WTC11 (cell line): ENCODE measurements around the gene LAMA2. TPM values are rescaled to one million over a fixed set of nuclear protein-coding genes. Genes with fewer than 3 reads are reported as not detected.
A peak's percentile ranks its signal among the peaks of the same experiment; 100 is the strongest.

Source experiments
- ATAC-seq: fragments of 200-7000 bp; cut with Tn5 transposase; 2 replicates; pipeline ENCODE4 v1.10.0; 2021; ENCODE audit warnings: mild to moderate bottlenecking, moderate library complexity
- CTCF ChIA-PET: fragments of 300-600 bp; sonication (Branson Sonifier 250); formaldehyde crosslinking; loops from one replicate; lab custom pipeline; 2021; ENCODE audit warnings: antibody characterized with exemption; lab: Charles Lee
- POLR2A ChIA-PET: fragments of 350-600 bp; sonication (Branson Sonifier 250); formaldehyde crosslinking; loops from one replicate; lab custom pipeline; 2021; ENCODE audit warnings: antibody characterized with exemption; lab: Charles Lee
- DNase-seq: peaks from one replicate; pipeline ENCODE4 v3.0.0; 2021; ENCODE audit warnings: low spot score
- H3K27ac Mint-ChIP-seq: 2 replicates; pipeline ENCODE4 v1.8.0; 2021; ENCODE audit warnings: mixed read lengths
- H3K27me3 Mint-ChIP-seq: 2 replicates; pipeline ENCODE4 v1.8.0; 2021; ENCODE audit warnings: low read depth, mild to moderate bottlenecking, moderate library complexity, mixed read lengths
- H3K36me3 Mint-ChIP-seq: 2 replicates; pipeline ENCODE4 v1.8.0; 2021; ENCODE audit warnings: mixed read lengths
- H3K4me1 Mint-ChIP-seq: 2 replicates; pipeline ENCODE4 v1.8.0; 2022; ENCODE audit warnings: mixed read lengths
- H3K4me3 Mint-ChIP-seq: 2 replicates; pipeline ENCODE4 v1.8.0; 2021; ENCODE audit warnings: mild to moderate bottlenecking, moderate library complexity, mixed read lengths
- H3K9me3 Mint-ChIP-seq: 2 replicates; pipeline ENCODE4 v1.8.0; 2021; ENCODE audit warnings: mixed read lengths
- ELF4 ChIP-seq: sonication (generic); formaldehyde crosslinking; IDR thresholded peaks from 2 replicates; pipeline ENCODE4 v1.8.1; 2022; ENCODE audit warnings: low read depth, mild to moderate bottlenecking, moderate library complexity, missing genetic modification reagents
- EMX1 ChIP-seq: fragments of 250-450 bp; sonication (Bioruptor Pico); IDR thresholded peaks from 2 replicates; pipeline ENCODE4 v1.8.0; 2021; ENCODE audit warnings: mild to moderate bottlenecking
- ETV6 ChIP-seq: sonication (generic); formaldehyde crosslinking; IDR thresholded peaks from 2 replicates; pipeline ENCODE4 v1.8.1; 2022; ENCODE audit warnings: mild to moderate bottlenecking, missing genetic modification reagents
- FOXP1 ChIP-seq: sonication (generic); formaldehyde crosslinking; IDR thresholded peaks from 2 replicates; pipeline ENCODE4 v1.8.0; 2022; ENCODE audit warnings: missing genetic modification reagents, mild to moderate bottlenecking, moderate library complexity, borderline replicate concordance
- JUN ChIP-seq: sonication (generic); formaldehyde crosslinking; IDR thresholded peaks from 2 replicates; pipeline ENCODE4 v1.8.0; 2023; ENCODE audit warnings: mild to moderate bottlenecking, missing genetic modification reagents
- MLX ChIP-seq: sonication (generic); formaldehyde crosslinking; IDR thresholded peaks from 2 replicates; pipeline ENCODE4 v1.8.1; 2023; ENCODE audit warnings: mild to moderate bottlenecking, missing genetic modification reagents, moderate library complexity
- NFE2L1 ChIP-seq: sonication (generic); formaldehyde crosslinking; IDR thresholded peaks from 2 replicates; pipeline ENCODE4 v1.8.1; 2023; ENCODE audit warnings: missing genetic modification reagents
- NR2C2 ChIP-seq: sonication (generic); formaldehyde crosslinking; IDR thresholded peaks from 2 replicates; pipeline ENCODE4 v1.8.0; 2022; ENCODE audit warnings: mild to moderate bottlenecking, missing genetic modification reagents
- RELA ChIP-seq: sonication (generic); formaldehyde crosslinking; IDR thresholded peaks from 2 replicates; pipeline ENCODE4 v1.8.1; 2022; ENCODE audit warnings: missing genetic modification reagents, mild to moderate bottlenecking, borderline replicate concordance
- SMAD4 ChIP-seq: sonication (generic); formaldehyde crosslinking; IDR thresholded peaks from 2 replicates; pipeline ENCODE4 v1.8.0; 2022; ENCODE audit warnings: mild to moderate bottlenecking, missing genetic modification reagents
- SP1 ChIP-seq: sonication (generic); formaldehyde crosslinking; conservative IDR thresholded peaks from 2 replicates; pipeline ENCODE4 v1.8.1; 2022; ENCODE audit warnings: missing genetic modification reagents
- TCF7 ChIP-seq: sonication (generic); formaldehyde crosslinking; IDR thresholded peaks from 2 replicates; pipeline ENCODE4 v1.8.0; 2022; ENCODE audit warnings: mild to moderate bottlenecking, low read depth, missing genetic modification reagents, moderate library complexity
- ZBTB43 ChIP-seq: sonication (generic); formaldehyde crosslinking; IDR thresholded peaks from 2 replicates; pipeline ENCODE4 v1.8.1; 2023; ENCODE audit warnings: mild to moderate bottlenecking, missing genetic modification reagents
- ZNF219 ChIP-seq: sonication (generic); formaldehyde crosslinking; IDR thresholded peaks from 2 replicates; pipeline ENCODE4 v1.8.0; 2023; ENCODE audit warnings: missing genetic modification reagents, mild to moderate bottlenecking, borderline replicate concordance
- ZNF532 ChIP-seq: fragments of 250-450 bp; sonication (Bioruptor Pico); IDR thresholded peaks from 2 replicates; pipeline ENCODE4 v1.9.0; 2021; ENCODE audit warnings: mild to moderate bottlenecking, borderline replicate concordance
- ZNF671 ChIP-seq: fragments of 250-450 bp; sonication (Bioruptor Pico); IDR thresholded peaks from 2 replicates; pipeline ENCODE4 v1.8.0; 2021; ENCODE audit warnings: mild to moderate bottlenecking
- ZSCAN18 ChIP-seq: fragments of 250-450 bp; sonication (Bioruptor Pico); IDR thresholded peaks from 2 replicates; pipeline ENCODE4 v2.1.2; 2022; ENCODE audit warnings: mild to moderate bottlenecking, moderate library complexity
- total RNA-seq: library from RNA; stranded (reverse); gene quantifications from 3 replicates; pipeline ENCODE4 v1.2.3, GENCODE V29; 2021
- TF ChIP-seq, protein P1 (sequence below): sonication (generic); formaldehyde crosslinking; IDR thresholded peaks from 2 replicates; pipeline ENCODE4 v1.8.0; 2023; ENCODE audit warnings: mild to moderate bottlenecking, missing genetic modification reagents
- TF ChIP-seq, protein P2 (sequence below): sonication (generic); formaldehyde crosslinking; IDR thresholded peaks from 2 replicates; pipeline ENCODE4 v1.8.0; 2023; ENCODE audit warnings: missing genetic modification reagents, mild to moderate bottlenecking, borderline replicate concordance

The LAMA2 gene
- total RNA-seq, 1 experiment from 2014 or later: 6.6 TPM

DNA sequence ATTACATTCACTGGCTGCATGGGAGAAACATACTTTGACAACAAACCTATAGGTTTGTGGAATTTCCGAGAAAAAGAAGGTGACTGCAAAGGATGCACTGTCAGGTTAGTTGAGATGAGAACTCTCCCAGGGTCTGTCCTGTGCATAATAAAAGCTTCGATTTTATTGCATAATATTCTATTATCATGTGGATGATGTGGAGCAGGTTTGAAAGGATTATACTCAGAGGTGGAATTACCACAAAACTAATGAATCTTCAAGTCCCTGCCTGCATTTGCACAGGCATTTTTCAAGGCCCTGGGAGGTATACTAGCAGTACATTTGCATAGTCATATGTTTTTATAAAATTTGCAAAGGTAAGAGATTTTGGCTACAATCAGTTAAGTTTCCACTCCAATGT, 577.3 kb downstream of the LAMA2 start (continued):
- TF ChIP-seq, protein P1, sequence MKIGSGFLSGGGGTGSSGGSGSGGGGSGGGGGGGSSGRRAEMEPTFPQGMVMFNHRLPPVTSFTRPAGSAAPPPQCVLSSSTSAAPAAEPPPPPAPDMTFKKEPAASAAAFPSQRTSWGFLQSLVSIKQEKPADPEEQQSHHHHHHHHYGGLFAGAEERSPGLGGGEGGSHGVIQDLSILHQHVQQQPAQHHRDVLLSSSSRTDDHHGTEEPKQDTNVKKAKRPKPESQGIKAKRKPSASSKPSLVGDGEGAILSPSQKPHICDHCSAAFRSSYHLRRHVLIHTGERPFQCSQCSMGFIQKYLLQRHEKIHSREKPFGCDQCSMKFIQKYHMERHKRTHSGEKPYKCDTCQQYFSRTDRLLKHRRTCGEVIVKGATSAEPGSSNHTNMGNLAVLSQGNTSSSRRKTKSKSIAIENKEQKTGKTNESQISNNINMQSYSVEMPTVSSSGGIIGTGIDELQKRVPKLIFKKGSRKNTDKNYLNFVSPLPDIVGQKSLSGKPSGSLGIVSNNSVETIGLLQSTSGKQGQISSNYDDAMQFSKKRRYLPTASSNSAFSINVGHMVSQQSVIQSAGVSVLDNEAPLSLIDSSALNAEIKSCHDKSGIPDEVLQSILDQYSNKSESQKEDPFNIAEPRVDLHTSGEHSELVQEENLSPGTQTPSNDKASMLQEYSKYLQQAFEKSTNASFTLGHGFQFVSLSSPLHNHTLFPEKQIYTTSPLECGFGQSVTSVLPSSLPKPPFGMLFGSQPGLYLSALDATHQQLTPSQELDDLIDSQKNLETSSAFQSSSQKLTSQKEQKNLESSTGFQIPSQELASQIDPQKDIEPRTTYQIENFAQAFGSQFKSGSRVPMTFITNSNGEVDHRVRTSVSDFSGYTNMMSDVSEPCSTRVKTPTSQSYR (CRISPR knock-in tag): no peak
- TF ChIP-seq, all 79 proteins: peak for 0

- Mint-ChIP-seq H3K4me3 (no peak overlapping the region), H3K27me3 (no peaks in the 10 kb centered on the region), H3K36me3 (no peaks in the 10 kb centered on the region), H3K4me1 (peaks cover 8% of the 10 kb centered on the region), H3K27ac (no peak overlapping the region), H3K9me3 (no peaks in the 10 kb centered on the region)
- ChIA-PET POLR2A (no interaction called here), CTCF (no interaction called here)
- DNase-seq: no peak
- ATAC-seq: no peak
- no peak for TF ChIP-seq ETV6 (CRISPR knock-in tag)
Measured at GRCh38 chr6:129469070-129469662, 586.2 kb downstream of the LAMA2 start.

GRCh38 chr6:129472239-129472638, 589.3 kb downstream of the LAMA2 start:
- peak; percentile 82 for ATAC-seq
- H3K36me3 Mint-ChIP-seq: no peaks in the 10 kb centered on the region
- H3K4me3 Mint-ChIP-seq: no peak overlapping the region
- no peak for DNase-seq
- no peak overlapping the region for H3K27ac Mint-ChIP-seq
- no peaks in the 10 kb centered on the region for H3K9me3 Mint-ChIP-seq
- CTCF ChIA-PET: interaction anchor here (0.7 to 1.0 kb wide), 4 partner anchors 12 to 29 kb away, joined by 3 to 4 read pairs (median 3); no protein-coding TSS in a partner anchor
- peaks cover 6% of the 10 kb centered on the region for H3K4me1 Mint-ChIP-seq
- no peaks in the 10 kb centered on the region for H3K27me3 Mint-ChIP-seq
- POLR2A ChIA-PET: no interaction called here
- TF ChIP-seq, protein P2, sequence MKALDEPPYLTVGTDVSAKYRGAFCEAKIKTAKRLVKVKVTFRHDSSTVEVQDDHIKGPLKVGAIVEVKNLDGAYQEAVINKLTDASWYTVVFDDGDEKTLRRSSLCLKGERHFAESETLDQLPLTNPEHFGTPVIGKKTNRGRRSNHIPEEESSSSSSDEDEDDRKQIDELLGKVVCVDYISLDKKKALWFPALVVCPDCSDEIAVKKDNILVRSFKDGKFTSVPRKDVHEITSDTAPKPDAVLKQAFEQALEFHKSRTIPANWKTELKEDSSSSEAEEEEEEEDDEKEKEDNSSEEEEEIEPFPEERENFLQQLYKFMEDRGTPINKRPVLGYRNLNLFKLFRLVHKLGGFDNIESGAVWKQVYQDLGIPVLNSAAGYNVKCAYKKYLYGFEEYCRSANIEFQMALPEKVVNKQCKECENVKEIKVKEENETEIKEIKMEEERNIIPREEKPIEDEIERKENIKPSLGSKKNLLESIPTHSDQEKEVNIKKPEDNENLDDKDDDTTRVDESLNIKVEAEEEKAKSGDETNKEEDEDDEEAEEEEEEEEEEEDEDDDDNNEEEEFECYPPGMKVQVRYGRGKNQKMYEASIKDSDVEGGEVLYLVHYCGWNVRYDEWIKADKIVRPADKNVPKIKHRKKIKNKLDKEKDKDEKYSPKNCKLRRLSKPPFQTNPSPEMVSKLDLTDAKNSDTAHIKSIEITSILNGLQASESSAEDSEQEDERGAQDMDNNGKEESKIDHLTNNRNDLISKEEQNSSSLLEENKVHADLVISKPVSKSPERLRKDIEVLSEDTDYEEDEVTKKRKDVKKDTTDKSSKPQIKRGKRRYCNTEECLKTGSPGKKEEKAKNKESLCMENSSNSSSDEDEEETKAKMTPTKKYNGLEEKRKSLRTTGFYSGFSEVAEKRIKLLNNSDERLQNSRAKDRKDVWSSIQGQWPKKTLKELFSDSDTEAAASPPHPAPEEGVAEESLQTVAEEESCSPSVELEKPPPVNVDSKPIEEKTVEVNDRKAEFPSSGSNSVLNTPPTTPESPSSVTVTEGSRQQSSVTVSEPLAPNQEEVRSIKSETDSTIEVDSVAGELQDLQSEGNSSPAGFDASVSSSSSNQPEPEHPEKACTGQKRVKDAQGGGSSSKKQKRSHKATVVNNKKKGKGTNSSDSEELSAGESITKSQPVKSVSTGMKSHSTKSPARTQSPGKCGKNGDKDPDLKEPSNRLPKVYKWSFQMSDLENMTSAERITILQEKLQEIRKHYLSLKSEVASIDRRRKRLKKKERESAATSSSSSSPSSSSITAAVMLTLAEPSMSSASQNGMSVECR (CRISPR knock-in tag): no peak
- TF ChIP-seq TCF7 (no peak), ZNF219 (CRISPR knock-in tag) (no peak), ZBTB43 (CRISPR knock-in tag) (no peak), ZNF671 (CRISPR knock-in tag) (no peak), ELF4 (CRISPR knock-in tag) (no peak), JUN (CRISPR knock-in tag) (no peak), ZNF532 (CRISPR knock-in tag) (no peak), RELA (CRISPR knock-in tag) (no peak), ZSCAN18 (CRISPR knock-in tag) (no peak), NR2C2 (CRISPR knock-in tag) (no peak), SMAD4 (CRISPR knock-in tag) (no peak), NFE2L1 (CRISPR knock-in tag) (no peak), FOXP1 (CRISPR knock-in tag) (no peak), EMX1 (no peak), MLX (no peak), SP1 (CRISPR knock-in tag) (no peak)
